HG03280 (cell line): ENCODE measurements around the gene PIK3AP1.

Experiments used
- ATAC-seq: cut with Tn5 transposase; IDR thresholded peaks from one replicate; pipeline ENCODE4 v1.9.1; 2021; ENCODE audit warnings: mild to moderate bottlenecking, moderate library complexity; ENCODE audit not compliant: unreplicated experiment

PIK3AP1 gene

GRCh38 chr10:96614515-96614914, 105.8 kb downstream of the PIK3AP1 start:
- no peak for ATAC-seq

GRCh38 chr10:96613576-96613975, 106.7 kb downstream of the PIK3AP1 start:
- ATAC-seq: no peak

DNA sequence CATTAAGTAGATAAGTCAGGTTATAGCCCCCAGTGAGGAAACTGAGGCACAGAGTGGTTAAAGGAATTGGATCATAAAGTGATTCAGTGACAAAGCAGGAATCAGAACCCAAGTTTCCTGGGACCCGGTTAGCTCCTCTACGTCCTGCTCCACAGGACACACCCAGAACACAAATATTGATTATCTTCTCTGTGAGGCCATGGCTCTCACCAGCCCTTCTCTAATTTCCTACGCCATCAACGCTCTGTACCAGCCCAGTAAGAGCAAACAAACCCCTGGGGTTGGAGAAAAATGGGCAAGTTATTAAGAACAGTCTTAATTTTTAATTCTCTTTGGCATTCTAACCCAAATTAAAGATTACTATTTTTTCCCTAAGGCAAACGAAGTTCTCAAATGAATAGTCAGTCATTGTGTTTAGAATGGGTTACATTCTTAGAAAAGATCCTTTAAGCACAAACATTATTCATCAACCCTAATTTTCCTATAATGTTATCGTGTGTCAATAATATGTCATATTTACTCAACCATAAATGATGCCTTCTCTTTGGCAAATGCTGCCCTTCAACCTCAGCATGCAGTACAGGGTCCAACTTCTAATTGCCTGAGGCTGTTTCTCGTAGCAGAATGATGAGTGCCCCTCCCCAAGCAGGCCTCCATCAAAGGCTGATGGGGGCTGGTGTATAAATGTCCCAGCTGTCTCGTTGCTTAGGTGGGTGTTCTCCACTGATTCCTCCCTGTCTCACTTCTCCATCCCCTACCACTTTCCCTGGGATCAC, 108.1 kb downstream of the PIK3AP1 start:
- ATAC-seq: no peak

DNA sequence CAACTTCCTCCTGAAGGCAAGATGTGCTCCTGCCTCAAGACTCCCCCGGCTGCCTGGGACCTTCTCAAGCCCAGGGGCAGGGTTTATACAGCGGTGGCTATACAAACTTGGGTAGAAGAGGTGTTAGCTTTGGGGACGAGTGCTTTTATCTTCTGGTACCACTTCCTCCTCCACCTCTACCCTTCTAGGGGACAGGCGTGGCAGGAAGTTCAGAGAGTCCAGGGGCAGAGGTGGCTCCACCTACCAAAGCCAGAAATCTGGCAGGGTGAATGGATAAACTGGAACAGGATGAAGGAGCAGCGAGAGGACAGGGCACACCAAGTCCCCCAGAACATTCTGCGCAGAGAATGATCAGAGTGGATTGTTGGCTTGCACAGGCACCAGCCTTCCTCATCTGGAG, 109.5 kb downstream of the PIK3AP1 start:
- ATAC-seq: no peak

DNA sequence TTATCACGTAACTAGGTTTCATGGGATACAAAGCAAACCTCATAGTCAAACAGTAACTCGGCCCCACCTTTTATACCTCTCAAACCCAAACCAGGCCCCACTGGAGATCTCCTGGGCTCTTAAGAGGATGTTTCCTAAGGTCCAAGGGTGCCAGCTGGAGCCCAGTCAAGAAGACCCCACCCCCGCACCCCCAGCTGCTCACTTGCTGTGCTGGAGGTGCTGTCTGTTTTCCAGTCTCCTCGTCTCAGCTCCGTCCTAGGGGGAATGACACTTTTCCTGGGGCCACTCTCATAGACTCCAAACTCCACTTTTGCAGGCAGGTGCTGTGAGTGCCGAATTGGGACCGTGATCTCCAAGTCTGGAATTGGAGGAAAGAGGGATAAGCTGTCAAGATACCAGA, 110.8 kb downstream of the PIK3AP1 start:
- no peak for ATAC-seq

GRCh38 chr10:96608805-96609204, 111.5 kb downstream of the PIK3AP1 start:
- no peak for ATAC-seq

- ATAC-seq: no peak
Observed at GRCh38 chr10:96608262-96608661, 112.1 kb downstream of the PIK3AP1 start.

- no peak for ATAC-seq
Observed at GRCh38 chr10:96606946-96607345, 113.4 kb downstream of the PIK3AP1 start.

DNA sequence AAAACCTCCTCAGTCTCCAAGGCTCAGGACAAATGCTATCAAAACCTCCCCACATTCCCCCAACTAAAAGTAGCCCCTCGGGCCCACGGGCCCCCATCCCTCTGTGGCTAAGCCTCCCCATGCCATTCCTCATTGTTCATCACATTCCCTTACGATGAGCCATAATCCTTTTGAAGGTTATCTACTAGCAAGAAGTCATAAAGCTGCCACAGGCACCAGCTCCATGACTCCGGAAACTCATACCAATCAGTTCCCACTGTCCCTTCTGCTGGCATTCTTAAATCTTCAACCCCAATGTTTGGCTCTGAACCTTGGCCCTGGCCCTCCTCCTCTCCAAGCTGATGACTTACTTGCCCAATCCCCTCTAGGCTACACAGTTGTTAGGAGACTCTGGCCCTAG, 114.1 kb downstream of the PIK3AP1 start:
- ATAC-seq: no peak

DNA sequence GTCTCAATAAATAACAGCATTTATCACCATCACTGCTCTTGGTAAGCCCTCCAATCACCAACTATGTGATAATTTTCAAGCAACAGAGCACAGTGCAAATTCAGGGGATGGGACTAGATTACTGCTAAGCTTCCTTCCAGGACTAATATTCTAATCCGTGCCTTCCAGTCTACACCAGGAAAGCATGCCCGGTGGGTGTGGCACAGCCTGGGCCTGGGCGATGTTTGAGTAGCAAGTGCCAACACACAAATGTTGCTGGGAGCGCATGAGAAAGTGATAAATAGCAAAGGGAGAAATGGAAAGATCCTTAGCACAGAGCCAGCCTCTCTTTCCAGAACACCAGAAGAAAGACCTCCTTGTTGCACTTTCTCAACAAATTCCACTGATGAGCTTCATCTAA, 120.0 kb downstream of the PIK3AP1 start:
- no peak for ATAC-seq

DNA sequence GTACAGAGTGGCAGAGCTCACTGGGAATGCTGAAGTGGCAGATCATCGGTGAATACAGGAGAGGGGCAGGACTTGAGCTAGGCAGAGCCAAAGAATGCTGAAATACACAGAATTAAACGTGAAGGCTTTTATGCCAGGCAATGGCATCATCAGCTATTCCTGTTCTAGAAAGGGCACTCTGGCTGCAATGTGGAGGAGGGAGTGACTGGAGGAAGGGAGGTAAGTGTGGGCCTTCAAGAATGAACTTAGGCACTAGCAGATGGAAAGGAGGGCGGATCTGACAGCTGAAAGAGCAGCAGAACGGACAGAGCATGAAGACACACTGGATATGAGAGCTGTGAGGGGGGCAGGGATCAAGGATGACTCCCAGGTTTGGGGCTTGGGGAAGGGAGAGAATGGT, 121.5 kb downstream of the PIK3AP1 start:
- no peak for ATAC-seq

- ATAC-seq: no peak
Observed at GRCh38 chr10:96596422-96597407, 123.6 kb downstream of the PIK3AP1 start.

GRCh38 chr10:96595741-96596140, 124.6 kb downstream of the PIK3AP1 start:
- no peak for ATAC-seq

- no peak for ATAC-seq
Observed at GRCh38 chr10:96591946-96592345, 128.4 kb downstream of the PIK3AP1 start.

DNA sequence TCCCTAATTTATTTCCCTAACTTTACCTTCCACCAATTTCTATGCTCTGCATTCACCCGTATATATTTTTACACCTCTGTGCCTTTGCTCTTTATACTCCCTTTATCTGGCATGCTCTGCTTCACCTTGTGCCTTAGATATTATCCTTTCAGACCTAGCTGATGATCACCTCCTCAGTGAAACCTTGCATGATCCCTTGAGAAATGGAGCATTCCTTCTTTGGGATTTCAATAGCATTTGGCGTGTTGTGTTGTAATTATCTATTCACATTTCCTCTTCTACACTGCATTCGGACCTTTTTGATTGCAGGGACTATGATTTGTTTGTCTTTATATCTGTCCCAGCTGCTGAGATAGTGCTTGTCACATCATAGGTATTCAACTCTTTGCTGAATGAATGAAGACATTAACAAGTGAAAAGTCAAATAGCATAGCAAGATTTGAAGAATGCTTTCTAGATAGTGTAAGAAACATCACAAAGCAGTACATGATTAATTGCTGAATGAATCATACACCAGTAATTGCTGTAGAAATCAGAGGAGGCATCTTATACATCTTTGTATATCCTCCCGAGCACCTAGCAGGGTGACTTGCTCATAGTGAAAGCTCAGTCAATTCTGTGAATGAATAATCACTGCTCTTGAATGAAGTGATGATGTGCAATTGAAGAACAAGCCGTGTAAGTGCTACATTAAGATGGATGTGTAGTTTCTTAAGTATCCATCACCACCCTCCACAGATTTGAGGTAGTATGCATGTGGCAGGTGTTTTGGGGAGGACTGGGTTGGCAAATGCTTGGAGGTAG, 131.5 kb downstream of the PIK3AP1 start:
- ATAC-seq: no peak

- no peak for ATAC-seq
Observed at GRCh38 chr10:96588060-96588554, 132.2 kb downstream of the PIK3AP1 start.

DNA sequence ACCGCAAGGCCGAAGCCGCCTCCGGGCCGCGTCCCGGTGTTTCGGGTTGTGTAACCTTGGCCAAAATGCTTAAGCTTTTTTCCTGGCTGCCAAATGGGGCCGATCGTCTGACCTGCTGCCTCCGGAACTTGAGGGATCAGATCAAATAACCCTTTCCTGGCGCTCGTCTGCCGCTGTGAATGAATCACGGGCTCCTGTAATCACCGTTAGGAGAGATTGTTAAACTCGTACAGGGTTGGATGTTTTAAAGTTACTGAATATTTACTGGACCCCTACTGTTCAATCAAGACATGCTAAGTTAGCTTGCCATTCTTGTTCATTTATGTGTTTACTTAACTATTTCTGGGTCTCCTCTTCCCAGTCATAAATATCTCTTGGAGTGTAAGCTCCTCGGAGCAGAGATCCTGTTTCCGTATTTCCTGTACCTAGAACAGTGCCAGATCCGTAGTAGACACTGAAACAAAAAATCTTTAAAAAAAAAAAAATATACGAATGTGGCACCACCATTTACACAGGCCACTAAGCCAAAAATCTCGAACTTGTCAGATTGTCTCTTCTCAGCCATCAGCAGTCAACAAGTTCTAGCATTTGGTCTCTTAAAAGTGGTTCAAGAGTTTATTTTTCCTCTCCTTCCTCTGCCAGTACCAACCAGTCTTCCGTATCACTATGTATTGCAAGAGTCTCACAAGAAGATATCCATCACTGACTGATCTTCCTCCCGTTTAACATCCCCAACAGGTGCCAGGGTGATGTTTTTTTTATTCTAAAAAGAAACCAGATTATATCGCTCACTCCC, 132.9 kb downstream of the PIK3AP1 start:
- no peak for ATAC-seq

- ATAC-seq: peak; percentile 71
Observed at GRCh38 chr10:96586419-96587263, 133.7 kb downstream of the PIK3AP1 start, which contains the start of gene TM9SF3. TM9SF3 (minus strand) TSS chr10:96587012; CDS start chr10:96586835, 177 bp downstream.
